HepG2 (cell line): ENCODE data around the gene ACSS1. TPM values are rescaled to one million over a fixed set of nuclear protein-coding genes. Genes with fewer than 3 reads are reported as not detected.

ENCODE experiments used
- FOXA1 ChIP-seq, 2 experiments: fragments of 450-650 bp in 1 of 2; sonication (generic) in 1 of 2; formaldehyde crosslinking in 1 of 2; IDR thresholded peaks; 2 replicates each; pipeline versions ENCODE4 v1.4.0 to v1.6.1; 2016 to 2020; ENCODE audit warnings: missing genetic modification reagents in 1 of 2
- FUBP1 ChIP-seq: sonication (generic); formaldehyde crosslinking; IDR thresholded peaks from 2 replicates; pipeline ENCODE4 v1.5.1; 2020; ENCODE audit warnings: missing genetic modification reagents, mild to moderate bottlenecking, borderline replicate concordance
- TARDBP ChIP-seq: sonication (generic); formaldehyde crosslinking; IDR thresholded peaks from 2 replicates; pipeline ENCODE4 v1.8.0; 2022; ENCODE audit warnings: mild to moderate bottlenecking, missing genetic modification reagents
- TGIF2 ChIP-seq: IDR thresholded peaks from 2 replicates; pipeline ENCODE4 v1.6.1; 2016; ENCODE audit warnings: control low read depth, missing compliant biosample characterization
- TOPORS ChIP-seq: sonication (generic); formaldehyde crosslinking; IDR thresholded peaks from 2 replicates; pipeline ENCODE4 v1.8.0; 2023; ENCODE audit warnings: mild to moderate bottlenecking, missing genetic modification reagents
- ZGPAT ChIP-seq: IDR thresholded peaks from 2 replicates; pipeline ENCODE4 v1.6.1; 2016; ENCODE audit warnings: mild to moderate bottlenecking
- ZMAT3 ChIP-seq: sonication (generic); formaldehyde crosslinking; conservative IDR thresholded peaks from 2 replicates; pipeline ENCODE4 v1.7.0; 2021; ENCODE audit warnings: missing genetic modification reagents
- ZMYM3 ChIP-seq: sonication (generic); formaldehyde crosslinking; IDR thresholded peaks from 2 replicates; pipeline ENCODE4 v1.5.1; 2020; ENCODE audit warnings: mild to moderate bottlenecking, missing genetic modification reagents
- ZNF143 ChIP-seq: sonication (generic); formaldehyde crosslinking; IDR thresholded peaks from 2 replicates; pipeline ENCODE4 v1.4.0; 2020; ENCODE audit warnings: missing genetic modification reagents
- ZNF230 ChIP-seq: sonication (generic); formaldehyde crosslinking; IDR thresholded peaks from 2 replicates; pipeline ENCODE4 v1.4.0; 2020; ENCODE audit warnings: mild to moderate bottlenecking, missing genetic modification reagents
- ZNF3 ChIP-seq: IDR thresholded peaks from 2 replicates; pipeline ENCODE4 v1.7.0; 2017; ENCODE audit warnings: inconsistent platforms
- ZNF333 ChIP-seq: sonication (generic); formaldehyde crosslinking; IDR thresholded peaks from 2 replicates; pipeline ENCODE4 v1.4.0; 2020; ENCODE audit warnings: mild to moderate bottlenecking, missing genetic modification reagents, borderline replicate concordance
- ZNF562 ChIP-seq: sonication (generic); formaldehyde crosslinking; IDR thresholded peaks from 2 replicates; pipeline ENCODE4 v1.8.0; 2022; ENCODE audit warnings: missing genetic modification reagents, borderline replicate concordance
- ZNF589 ChIP-seq: sonication (generic); formaldehyde crosslinking; conservative IDR thresholded peaks from 2 replicates; pipeline ENCODE4 v1.8.0; 2022; ENCODE audit warnings: mild to moderate bottlenecking, moderate library complexity, missing genetic modification reagents
- ZNF839 ChIP-seq: sonication (generic); formaldehyde crosslinking; IDR thresholded peaks from 2 replicates; pipeline ENCODE4 v1.4.0; 2020; ENCODE audit warnings: missing genetic modification reagents, mild to moderate bottlenecking, borderline replicate concordance
- polyA plus RNA-seq, 8 experiments: library from polyadenylated mRNA; depleted of rRNA in 3 of 8; stranded (reverse) in 7 of 8; unstranded in 1 of 8; fragments of >200 nt; fragmentation: Illumina TruSeq in 4 of 8; extraction: Trizol in 4 of 8; gene quantifications; 2 replicates each; pipeline versions ENCODE4 v1.2.1 to v1.2.3, GENCODE V29; 2011 to 2016; ENCODE audit warnings: low read depth in 4 of 8, missing spikeins in 1 of 8, mixed read lengths in 1 of 8; ENCODE audit not compliant: insufficient read depth in 1 of 8
- total RNA-seq, 5 experiments: library from RNA; depleted of rRNA; stranded (reverse); fragments of >200 nt; fragmentation: Illumina TruSeq; extraction: Trizol; gene quantifications; 2 replicates each; pipeline ENCODE4 v1.2.3, GENCODE V29; 2016; ENCODE audit warnings: low read depth in 1 of 5
- TF ChIP-seq, protein P1 (sequence below): sonication (generic); formaldehyde crosslinking; IDR thresholded peaks from 2 replicates; pipeline ENCODE4 v1.4.0; 2020; ENCODE audit warnings: missing genetic modification reagents, borderline replicate concordance
- TF ChIP-seq, protein P2 (sequence below), 2 experiments: IDR thresholded peaks; 2 replicates each; pipeline ENCODE4 v1.6.1; 2011 to 2012; ENCODE audit warnings: low read length in 2 of 2, borderline replicate concordance in 1 of 2, low read depth in 1 of 2, mild to moderate bottlenecking in 1 of 2, moderate library complexity in 1 of 2
- TF ChIP-seq, protein P3 (sequence below): sonication (generic); formaldehyde crosslinking; IDR thresholded peaks from 2 replicates; pipeline ENCODE4 v1.9.0; 2022; ENCODE audit warnings: low read depth, missing genetic modification reagents

The ACSS1 gene
- total and polyA plus RNA-seq, 2 of the 13 experiments (the other 11 are each of a cell fraction or from before 2014, with no cell fraction given): 15.2 to 41.6 TPM

- TF ChIP-seq, protein P1, sequence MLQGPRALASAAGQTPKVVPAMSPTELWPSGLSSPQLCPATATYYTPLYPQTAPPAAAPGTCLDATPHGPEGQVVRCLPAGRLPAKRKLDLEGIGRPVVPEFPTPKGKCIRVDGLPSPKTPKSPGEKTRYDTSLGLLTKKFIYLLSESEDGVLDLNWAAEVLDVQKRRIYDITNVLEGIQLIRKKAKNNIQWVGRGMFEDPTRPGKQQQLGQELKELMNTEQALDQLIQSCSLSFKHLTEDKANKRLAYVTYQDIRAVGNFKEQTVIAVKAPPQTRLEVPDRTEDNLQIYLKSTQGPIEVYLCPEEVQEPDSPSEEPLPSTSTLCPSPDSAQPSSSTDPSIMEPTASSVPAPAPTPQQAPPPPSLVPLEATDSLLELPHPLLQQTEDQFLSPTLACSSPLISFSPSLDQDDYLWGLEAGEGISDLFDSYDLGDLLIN (CRISPR knock-in tag): peak; percentile 35; the same call in 1 of the 2 replicates
- TF ChIP-seq ZNF230 (CRISPR knock-in tag) (peak; percentile 82; the same call in 1 of the 2 replicates), ZNF589 (CRISPR knock-in tag) (no peak), ZNF143 (CRISPR knock-in tag) (peak; percentile 65), FUBP1 (CRISPR knock-in tag) (no peak; the same call in 1 of the 2 replicates), ZMYM3 (CRISPR knock-in tag) (no peak), ZNF562 (CRISPR knock-in tag) (no peak), ZMAT3 (CRISPR knock-in tag) (peak; percentile 73; the same call in 1 of the 2 replicates), ZNF333 (CRISPR knock-in tag) (no peak), TOPORS (peak; percentile 44; the same call in 1 of the 2 replicates), FOXA1 (IDR thresholded peaks at IDR 0.05) (no peak), FOXA1 (CRISPR knock-in tag; IDR thresholded peaks at IDR 0.05) (peak; percentile 70), ZNF3 (CRISPR knock-in tag) (no peak), TGIF2 (CRISPR knock-in tag) (no peak), ZNF839 (CRISPR knock-in tag) (peak; percentile 69; the same call in 1 of the 2 replicates), TARDBP (CRISPR knock-in tag) (0 out of 2 replicates have a peak, but pooled peaks have one; percentile 21), ZGPAT (CRISPR knock-in tag) (peak; percentile 73; the same call in 1 of the 2 replicates)
- TF ChIP-seq, protein P2, sequence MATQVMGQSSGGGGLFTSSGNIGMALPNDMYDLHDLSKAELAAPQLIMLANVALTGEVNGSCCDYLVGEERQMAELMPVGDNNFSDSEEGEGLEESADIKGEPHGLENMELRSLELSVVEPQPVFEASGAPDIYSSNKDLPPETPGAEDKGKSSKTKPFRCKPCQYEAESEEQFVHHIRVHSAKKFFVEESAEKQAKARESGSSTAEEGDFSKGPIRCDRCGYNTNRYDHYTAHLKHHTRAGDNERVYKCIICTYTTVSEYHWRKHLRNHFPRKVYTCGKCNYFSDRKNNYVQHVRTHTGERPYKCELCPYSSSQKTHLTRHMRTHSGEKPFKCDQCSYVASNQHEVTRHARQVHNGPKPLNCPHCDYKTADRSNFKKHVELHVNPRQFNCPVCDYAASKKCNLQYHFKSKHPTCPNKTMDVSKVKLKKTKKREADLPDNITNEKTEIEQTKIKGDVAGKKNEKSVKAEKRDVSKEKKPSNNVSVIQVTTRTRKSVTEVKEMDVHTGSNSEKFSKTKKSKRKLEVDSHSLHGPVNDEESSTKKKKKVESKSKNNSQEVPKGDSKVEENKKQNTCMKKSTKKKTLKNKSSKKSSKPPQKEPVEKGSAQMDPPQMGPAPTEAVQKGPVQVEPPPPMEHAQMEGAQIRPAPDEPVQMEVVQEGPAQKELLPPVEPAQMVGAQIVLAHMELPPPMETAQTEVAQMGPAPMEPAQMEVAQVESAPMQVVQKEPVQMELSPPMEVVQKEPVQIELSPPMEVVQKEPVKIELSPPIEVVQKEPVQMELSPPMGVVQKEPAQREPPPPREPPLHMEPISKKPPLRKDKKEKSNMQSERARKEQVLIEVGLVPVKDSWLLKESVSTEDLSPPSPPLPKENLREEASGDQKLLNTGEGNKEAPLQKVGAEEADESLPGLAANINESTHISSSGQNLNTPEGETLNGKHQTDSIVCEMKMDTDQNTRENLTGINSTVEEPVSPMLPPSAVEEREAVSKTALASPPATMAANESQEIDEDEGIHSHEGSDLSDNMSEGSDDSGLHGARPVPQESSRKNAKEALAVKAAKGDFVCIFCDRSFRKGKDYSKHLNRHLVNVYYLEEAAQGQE (IDR thresholded peaks at IDR 0.05; ENCODE audit: borderline replicate concordance in 1 of 2, low read depth in 1 of 2, low read length in 2 of 2): no peak
- TF ChIP-seq, protein P3, sequence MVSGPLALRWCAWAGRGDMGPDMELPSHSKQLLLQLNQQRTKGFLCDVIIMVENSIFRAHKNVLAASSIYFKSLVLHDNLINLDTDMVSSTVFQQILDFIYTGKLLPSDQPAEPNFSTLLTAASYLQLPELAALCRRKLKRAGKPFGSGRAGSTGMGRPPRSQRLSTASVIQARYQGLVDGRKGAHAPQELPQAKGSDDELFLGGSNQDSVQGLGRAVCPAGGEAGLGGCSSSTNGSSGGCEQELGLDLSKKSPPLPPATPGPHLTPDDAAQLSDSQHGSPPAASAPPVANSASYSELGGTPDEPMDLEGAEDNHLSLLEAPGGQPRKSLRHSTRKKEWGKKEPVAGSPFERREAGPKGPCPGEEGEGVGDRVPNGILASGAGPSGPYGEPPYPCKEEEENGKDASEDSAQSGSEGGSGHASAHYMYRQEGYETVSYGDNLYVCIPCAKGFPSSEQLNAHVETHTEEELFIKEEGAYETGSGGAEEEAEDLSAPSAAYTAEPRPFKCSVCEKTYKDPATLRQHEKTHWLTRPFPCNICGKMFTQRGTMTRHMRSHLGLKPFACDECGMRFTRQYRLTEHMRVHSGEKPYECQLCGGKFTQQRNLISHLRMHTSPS (CRISPR knock-in tag): peak; percentile 23; the same call in 1 of the 2 replicates
These were observed 497 bp downstream of the ACSS1 start (continued) for GRCh38 chr20:25057234-25058050.
